Melanocyte of skin (primary cell): ENCODE measurements around the gene MBD3. TPM values are rescaled to one million over a fixed set of nuclear protein-coding genes. Genes with fewer than 3 reads are reported as not detected.

Source experiments
- small RNA-seq, 2 donors: library from RNA; depleted of rRNA; stranded (forward); fragments of <200 nt; gene quantifications; one replicate each; pipeline ENCODE3, GENCODE V24; 2012
- total RNA-seq, 2 donors: library from RNA; depleted of rRNA; stranded (reverse); fragments of >200 nt; gene quantifications; 2 replicates each; pipeline ENCODE4 v1.2.3, GENCODE V29; 2012

MBD3 gene, protein sequence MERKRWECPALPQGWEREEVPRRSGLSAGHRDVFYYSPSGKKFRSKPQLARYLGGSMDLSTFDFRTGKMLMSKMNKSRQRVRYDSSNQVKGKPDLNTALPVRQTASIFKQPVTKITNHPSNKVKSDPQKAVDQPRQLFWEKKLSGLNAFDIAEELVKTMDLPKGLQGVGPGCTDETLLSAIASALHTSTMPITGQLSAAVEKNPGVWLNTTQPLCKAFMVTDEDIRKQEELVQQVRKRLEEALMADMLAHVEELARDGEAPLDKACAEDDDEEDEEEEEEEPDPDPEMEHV
- 10 to 100 TPM; 68.1 to 69.3 TPM for total RNA-seq

DNA sequence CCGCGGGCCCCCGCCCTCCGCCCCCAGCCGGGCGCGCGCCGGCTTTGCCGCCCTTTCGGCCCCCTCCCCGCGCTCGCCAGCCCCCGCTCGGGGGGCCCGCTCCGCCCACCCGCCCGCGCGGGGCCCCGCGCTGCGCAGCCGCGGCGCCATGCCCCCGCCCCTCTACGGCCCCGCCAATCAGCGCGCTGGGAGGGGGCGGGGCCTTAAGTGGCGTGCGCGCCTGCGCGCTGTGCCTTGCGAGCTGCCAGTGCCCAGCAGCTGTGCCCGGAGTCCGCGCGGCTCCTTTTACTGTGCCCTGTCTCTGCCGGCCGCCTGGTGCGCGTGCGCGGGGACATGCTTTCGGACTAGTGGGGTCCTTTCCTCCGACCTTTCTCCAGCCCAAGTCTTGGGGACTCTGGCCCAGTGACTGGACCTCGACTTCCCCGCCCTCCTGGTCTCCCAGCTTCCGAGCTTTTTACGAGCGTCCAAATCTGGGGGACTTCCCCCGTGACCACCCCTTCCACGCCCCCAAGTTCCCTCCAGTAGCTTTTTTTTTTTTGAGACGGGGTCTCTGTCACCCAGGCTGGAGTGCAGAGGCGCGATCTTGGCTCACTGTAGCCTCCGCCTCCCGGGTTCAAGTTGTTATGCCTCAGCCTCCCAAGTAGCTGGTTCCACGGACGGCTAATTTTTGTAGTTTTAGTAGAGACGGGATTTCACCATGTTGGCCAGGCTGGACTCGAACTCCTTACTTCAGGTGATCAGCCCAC, at the start of gene MBD3:
MBD3 (minus strand) TSS at position 111 of the 746 bp plus-strand sequence. CDS start 234 bp downstream, outside the sequence.

DNA sequence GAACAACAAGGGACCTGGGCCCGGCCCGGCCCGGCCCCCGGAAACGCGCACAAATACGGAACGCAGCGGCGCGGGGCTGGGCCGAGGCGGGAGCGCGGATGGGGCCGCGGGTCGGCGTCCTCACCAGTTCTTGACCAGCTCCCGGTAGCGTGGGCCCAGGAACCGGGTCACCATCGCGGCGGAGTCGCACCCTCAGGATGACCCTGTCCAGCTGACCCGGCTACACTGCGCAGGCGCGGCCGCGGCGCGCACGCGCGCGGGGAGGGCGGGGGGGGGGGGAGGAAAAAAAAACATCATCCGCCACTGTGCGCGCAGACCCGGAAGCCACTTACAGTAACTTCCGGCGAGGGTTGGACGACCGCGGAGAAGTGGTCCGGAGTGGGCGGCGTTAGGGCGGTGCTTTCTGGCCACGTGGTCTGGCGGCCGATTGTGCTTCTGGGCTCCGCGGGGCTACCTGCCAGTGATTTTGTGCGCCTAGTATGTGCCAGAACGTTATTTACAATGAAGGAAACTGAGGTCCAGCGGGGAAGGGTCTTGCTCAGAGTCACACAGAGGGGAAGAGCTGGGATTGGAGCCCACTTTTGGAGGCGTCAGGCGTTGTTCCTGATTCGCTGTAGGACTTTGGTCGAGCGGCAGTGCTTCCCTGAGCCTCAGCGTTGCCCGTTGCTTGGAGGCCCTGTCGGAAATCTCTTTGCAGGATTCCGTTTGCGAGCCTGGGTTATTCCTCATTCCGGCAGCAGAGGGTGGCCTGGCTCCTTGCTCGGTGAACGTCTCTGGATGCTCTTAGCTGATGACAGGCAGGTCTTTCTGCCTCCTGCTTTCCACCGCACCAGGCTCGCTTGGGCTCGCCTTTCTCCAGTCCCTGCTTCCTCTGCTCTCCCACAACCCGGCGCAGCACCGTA, 12.8 kb upstream of the MBD3 start, which contains the start of gene UQCR11:
UQCR11 (minus strand) TSS at position 227 of the 902 bp plus-strand sequence; CDS start at position 174, 53 bp downstream.

DNA sequence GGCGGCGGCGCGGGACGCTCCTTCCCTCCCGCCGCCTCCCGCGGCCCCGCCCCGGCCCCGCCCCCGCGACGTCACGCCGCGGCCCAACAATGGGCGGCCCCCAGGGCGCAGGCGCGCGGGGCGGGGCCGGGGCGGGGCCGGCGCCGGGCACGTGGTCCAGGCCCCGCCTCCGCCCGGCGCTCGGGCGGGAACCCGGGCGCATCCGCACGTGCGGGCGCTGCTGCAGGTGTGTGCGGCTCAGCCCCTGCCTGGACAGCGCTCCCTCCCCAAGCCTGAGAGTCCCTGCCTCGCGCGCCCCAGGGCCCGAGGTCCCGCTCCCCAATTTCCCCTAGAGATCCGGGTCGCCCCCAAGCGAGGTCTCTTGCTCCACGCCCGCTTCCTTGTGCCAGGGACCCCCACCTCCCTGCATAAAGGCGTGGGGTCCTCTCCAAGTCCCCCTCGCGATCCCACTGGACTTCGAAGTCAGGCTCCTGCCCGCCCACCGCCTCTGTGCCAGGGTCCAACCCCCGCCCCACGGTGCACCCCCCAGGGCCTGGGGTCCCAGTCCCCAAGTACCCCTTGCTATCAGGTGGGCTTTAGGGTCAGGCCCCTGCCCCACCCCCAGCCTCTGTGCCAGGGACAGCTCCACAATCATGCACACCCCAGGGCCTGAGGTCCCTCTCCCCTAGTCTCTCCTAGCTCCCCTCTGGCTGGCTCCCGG, 24.2 kb downstream of the MBD3 start, which contains the start of gene MEX3D:
MEX3D (minus strand) TSS at position 6 of the 700 bp plus-strand sequence. CDS start 267 bp downstream, outside the sequence.

Small RNAs within 50 kb of the gene (small RNA-seq; reads per million reads assigned to genes)
- 0 reads per million in 2 donors for gene AC005943.2
- 0 reads per million in 2 donors for gene RN7SL477P
- gene RNU6-1223P: 0 reads per million in 2 donors

Other genes starting within 250 kb of the MBD3 start
- gene NDUFS7, start 209.0 kb downstream of the MBD3 start, total RNA-seq: 10 to 100 TPM; 87.2 to 89.5 TPM
- gene GAMT, start 191.3 kb downstream of the MBD3 start, total RNA-seq: 10 to 100 TPM; 19.3 to 20.6 TPM
- gene DAZAP1, start 185.3 kb downstream of the MBD3 start, total RNA-seq: 10 to 100 TPM; 41.6 to 61.6 TPM
- 100 to 1,000 TPM; 480 to 582 TPM for gene RPS15, start 154.5 kb downstream of the MBD3 start, total RNA-seq
- under 1 TPM; under 0.01 TPM for gene APC2, start 142.7 kb downstream of the MBD3 start, total RNA-seq
- gene C19orf25, start 113.7 kb downstream of the MBD3 start, total RNA-seq: 10 to 100 TPM; 20.0 to 26.6 TPM
- gene PCSK4, start 102.5 kb downstream of the MBD3 start, total RNA-seq: 1 to 10 TPM in 1 of 2 donors, under 1 TPM in 1; 0.67 to 2.4 TPM
- 1 to 10 TPM; 3.0 to 3.1 TPM for gene REEP6, start 101.7 kb downstream of the MBD3 start, total RNA-seq
- 1 to 10 TPM; 1.7 to 2.4 TPM for gene ADAMTSL5, start 79.8 kb downstream of the MBD3 start, total RNA-seq
- gene PLK5, start 68.8 kb downstream of the MBD3 start, total RNA-seq: under 1 TPM in 1 of 2 donors, not detected in 1; under 0.01 TPM
- 10 to 100 TPM; 16.5 to 18.0 TPM for gene MEX3D, start 24.5 kb downstream of the MBD3 start, total RNA-seq
- gene UQCR11, start 12.6 kb upstream of the MBD3 start, total RNA-seq: 10 to 100 TPM; 38.9 to 56.3 TPM
- 10 to 100 TPM; 34.8 to 49.3 TPM for gene TCF3, start 59.8 kb upstream of the MBD3 start, total RNA-seq
- not detected for gene ONECUT3, start 160.6 kb upstream of the MBD3 start, total RNA-seq
- gene ATP8B3, start 219.4 kb upstream of the MBD3 start, total RNA-seq: 1 to 10 TPM; 1.7 to 4.0 TPM